Renal pelvis (tissue), 4 donors: Measurements from ENCODE around the gene POLR1G. TPM values are rescaled to one million over a fixed set of nuclear protein-coding genes. Genes with fewer than 3 reads are reported as not detected.

Experiments
- DNase-seq: peaks from one replicate; pipeline ENCODE4 v3.0.0-alpha.2; 2013
- polyA plus RNA-seq, 3 donors: library from polyadenylated mRNA; unstranded; fragments of 120-200 nt; gene quantifications; one replicate each; pipeline ENCODE4 v1.2.1, GENCODE V29; 2013; ENCODE audit not compliant: insufficient read length in 3 of 3

The POLR1G gene
- polyA plus RNA-seq, 3 donors = 3.8 to 6.0 (median 5.4) TPM

DNA sequence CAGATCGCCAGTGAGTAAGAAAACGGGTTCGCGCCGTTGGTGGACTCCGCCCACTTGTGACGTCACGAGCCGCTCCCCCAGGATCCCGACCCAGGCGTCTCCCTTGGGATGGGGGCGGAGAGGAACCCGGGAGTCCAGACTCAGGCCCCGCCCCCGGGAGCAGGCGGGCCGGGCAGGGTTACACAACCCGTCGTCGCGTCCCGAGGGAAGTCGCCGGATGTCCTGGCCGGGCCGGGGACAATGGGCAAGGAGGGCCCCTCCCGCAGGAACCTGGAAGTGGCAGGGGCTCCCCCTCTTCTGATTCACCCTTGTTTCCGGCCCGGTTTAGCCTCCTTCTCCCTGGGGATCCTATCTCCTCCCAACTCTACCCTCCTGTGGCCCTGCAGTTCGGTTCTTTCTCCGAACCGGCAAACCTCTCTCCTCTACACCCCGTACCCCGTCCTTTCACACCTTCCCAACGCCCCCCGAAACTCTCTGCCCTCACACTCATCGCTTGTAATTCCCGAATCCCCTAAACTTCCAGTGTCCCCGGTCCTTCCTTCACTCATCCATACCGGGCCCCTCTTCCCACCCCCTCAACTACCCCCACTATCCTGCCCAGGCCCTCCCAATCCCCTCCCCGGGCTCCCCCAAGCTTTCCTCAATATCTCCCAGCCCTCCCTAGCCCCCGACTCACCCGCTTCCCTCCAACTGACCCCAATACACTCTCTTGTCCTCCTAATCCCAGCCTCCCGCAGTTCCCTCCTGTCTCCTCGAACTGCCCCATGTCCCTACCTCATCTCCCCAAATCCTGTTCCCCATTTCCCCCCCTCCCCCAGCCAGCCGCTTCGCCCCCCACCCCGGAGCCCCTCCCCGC lies 37.2 kb downstream of the POLR1G start:
- DNase-seq = peak; percentile 93

DNA sequence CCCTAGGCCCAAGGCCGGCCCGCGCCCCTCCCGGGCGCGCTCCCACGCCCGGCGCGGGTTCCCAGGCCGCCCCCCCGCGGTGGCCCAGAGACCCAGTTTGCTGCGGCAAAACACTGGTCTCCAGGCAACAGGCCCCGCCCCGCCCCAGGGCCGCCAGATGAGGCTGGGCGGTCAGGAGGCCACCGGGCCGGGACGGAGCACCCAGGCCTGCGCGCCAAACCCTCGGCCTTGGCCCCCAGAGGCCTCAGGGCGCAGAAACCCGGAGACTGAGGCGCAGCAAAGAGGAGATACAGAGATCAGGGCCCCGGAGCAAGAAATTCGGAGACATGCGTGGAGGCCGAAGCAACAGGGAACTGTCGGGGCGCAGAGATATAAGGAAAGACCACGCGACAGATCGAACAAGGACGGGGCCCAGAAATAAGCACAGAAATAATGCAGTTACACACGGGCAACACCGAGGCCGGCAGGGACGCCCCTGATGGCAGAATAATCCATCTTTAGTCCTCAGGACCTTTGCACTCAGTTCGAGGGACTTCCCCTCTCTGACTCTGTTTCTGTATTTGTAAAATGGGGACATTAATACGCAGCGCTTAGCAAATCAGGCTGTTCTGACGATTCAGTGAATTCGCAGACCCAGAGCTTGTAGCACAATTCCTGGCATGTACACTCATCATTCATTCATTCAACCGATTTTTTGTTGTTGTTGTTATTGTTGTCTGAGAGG lies 38.0 kb downstream of the POLR1G start:
- peak; percentile 90 for DNase-seq

DNA sequence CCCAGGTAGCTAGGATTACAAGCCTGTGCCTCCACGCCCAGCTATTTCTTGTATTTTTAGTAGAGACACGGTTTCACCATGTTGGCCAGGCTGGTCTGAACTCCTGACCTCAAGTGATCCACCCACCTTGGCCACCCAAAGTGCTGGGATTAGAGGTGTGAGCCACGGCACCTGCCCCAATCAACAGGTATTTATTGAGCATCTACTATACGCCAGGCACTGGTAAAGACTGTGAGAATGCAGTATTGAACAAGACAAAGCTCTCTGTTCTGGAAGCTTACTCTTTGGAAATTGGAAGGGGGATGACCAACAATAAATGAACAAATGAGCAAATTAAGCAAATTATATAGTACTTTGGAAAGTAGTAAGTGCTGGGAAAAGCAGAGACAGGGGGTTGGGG lies 38.7 kb downstream of the POLR1G start:
- no peak for DNase-seq

DNA sequence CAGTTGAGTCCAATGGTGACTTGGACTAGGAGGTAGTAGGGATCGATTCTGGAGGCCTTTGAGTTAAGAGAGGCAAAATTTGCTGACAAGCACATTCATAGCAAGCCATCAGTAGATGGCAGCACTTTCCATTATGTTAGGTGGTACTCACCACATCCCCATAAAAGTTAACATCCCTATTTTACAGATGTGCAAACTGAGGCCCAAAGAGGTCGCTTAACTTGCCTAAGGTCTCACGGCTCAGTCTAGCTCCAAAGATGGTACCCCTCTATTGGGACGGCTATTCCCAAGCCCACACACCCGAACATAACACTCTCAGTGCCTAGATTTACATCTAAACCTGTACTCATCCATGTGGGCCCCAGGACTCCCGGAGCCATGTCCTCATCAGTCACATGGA lies 39.9 kb downstream of the POLR1G start:
- no peak for DNase-seq

DNA sequence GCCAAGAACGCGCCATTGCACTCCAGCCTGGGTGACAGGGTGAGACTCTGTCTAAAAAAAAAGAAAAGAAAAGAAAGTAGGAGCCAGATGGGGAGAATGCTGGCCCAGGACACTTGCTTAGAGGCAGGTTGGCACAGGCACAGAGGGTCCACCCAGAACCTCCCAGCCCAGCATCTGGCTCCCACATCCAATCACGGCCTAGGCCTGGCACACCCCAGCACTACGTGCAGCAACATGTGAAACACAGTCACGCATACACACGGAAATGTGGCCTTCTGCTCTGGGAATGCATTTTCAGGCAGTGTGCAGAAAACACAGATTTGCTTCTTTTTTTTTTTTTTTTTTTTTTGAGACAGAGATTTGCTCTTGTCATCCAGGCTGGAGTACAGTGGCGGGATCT lies 40.5 kb downstream of the POLR1G start:
- DNase-seq = no peak

DNA sequence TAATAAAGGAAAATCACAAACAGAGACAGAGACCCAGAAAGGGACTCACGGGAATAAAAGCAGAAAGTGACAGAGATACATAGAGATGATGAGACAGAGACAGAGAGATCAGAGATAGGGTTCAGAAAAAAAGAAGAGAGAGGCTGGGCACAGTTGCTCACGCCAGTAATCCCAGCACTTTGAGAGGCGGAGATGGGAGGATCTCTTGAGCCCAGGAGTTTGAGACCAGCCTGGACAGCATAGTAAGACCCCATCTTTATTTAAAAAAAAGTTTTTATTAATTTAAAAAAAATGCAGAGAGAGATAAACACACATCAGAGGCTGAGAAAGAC lies 41.9 kb downstream of the POLR1G start:
- DNase-seq = no peak

DNA sequence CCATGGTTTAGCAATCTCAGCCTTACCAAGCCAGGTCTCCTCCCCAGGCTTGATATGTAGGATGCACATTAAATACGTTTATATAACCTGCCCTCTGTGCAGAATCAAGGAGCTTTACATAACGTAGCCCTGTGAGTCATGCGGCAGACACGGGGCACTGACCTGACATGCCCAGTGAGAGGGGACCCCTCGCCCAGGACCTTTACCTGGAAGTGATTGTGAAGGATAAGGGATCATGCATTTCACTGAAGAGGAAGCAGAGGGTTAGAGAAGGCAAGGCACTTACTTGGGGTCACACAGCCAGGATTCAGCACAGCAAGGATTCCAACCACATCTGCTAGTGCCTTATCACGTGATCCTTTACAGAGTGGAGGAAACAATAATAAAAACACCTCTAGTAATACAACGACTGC lies 42.4 kb downstream of the POLR1G start:
- no peak for DNase-seq

DNA sequence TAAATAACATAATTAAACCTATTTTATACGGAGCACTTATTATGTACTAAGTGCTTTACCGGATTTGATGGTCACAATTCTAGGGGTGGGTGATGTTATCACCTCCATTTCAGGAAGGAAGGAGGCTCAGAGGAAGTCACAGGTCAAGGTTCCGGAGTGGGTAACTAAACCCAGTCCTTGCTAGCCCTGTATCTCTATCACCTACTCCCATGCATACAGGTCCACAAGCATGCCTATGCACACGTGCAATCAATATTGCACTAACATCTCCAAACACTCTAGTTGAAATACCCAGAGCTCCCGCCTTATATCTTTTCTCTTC lies 43.5 kb downstream of the POLR1G start:
- no peak for DNase-seq

DNA sequence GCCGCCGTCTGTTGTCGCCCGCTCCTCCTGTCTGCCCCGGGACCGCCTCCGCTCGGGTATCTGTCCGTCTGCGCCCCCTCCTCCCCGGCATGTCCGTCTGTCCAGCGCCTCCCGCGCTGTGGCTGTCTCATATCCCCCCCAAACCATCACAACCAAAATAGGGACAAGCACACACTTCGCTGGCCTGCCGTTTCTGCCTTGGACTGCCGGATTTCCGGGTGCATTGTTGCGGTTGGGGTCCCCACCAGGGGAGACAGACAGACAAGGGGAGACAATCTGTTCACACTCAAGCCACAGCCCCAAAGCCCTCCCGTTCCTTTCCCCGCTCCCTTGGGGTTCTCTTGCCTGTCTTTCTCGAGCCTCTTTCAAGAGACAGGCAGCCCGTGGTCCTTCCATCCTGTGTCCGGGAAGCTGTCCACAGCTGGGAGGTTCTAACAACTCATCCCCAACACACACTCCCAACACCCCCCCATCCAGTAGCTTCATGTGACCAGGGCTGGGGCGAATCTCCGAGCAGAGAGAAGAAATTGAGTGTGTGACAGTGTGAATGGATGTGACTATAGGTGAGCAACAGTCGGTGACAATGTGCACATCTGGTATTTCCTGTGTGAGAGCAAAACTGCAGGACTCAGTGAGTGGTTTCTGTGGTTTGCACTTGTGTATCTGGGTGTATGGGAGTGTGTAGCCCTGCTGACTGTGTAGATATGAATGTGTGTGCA lies 44.8 kb downstream of the POLR1G start:
- no peak for DNase-seq

DNA sequence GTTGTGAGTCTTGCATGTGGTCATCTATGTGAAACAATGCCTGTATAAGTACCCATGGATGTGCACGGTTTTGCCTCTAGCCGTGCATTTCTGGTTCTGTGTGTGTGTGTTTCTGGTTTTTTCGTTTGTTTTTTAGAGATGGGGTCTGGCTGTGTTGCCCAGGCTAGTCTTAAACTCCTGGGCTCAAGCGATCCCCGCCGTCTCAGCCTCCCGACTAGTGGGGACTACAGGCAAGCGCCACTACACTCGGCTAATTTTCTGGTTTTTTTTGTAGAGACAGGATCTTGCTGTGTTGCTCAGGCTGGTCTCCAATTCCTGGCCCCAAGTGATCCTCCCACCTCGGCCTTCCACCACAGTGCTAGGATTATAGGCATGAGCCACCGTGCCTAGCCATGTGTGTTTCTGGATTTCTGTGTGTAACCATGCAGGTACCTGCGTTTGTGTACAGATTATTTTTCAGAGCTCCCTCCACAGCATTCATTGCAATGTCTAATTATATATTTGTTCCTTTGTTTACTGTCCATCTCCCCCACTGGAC lies 45.5 kb downstream of the POLR1G start:
- no peak for DNase-seq

DNA sequence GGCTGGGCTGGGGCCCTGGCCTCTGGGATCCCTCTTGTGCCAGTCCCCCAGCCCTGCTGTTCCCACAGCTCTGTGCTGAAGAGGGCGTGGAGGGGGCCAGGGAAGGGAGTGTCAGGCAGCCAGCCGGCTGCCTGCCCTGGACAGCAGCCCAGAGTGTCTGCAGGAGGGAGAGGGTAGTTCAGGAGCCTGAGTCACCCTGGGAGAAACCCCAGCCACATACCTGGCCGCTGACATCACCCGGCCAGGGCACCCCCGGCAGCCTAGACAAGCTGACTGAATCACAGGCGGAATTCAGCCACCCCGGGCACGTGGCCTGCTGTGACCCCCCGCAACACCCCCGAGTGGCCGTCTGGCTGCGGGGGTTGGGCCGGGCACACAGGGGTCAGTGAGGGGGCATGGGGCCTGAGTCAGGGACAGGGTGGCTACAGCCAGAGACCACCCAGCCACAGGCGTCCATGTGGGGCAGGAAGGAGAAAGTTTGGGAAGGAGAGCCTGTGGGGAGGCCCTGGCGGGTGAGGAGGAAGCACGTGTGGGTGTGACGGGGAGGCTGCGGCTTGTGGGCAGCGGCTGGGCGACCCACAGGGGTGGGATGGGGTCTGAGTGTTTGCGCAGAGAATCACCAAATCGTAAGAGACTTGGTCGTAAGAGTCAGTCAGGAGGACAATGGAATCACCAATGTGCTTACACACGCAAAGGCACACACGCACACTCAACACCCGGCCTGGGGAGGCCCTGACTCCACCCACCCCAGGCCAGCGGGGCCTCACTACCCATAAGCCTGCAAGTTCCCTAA lies 49.5 kb downstream of the POLR1G start:
- peak; percentile 87 for DNase-seq

DNA sequence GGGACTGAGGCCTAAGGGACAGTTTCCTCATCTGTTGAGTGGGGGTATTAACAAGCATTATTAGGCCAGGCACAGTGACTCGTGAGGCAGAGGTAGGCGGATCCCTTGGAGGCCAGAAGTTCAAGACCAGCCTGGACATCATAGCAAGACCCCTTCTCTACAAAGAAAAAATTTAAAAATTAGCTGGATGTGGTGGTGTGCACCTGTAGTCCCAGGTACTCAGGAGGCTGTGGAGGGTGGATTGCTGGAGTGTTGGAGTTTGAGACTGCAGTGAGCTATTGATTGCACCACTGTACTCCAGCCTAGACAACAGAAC lies 50.0 kb downstream of the POLR1G start:
- DNase-seq = no peak

DNA sequence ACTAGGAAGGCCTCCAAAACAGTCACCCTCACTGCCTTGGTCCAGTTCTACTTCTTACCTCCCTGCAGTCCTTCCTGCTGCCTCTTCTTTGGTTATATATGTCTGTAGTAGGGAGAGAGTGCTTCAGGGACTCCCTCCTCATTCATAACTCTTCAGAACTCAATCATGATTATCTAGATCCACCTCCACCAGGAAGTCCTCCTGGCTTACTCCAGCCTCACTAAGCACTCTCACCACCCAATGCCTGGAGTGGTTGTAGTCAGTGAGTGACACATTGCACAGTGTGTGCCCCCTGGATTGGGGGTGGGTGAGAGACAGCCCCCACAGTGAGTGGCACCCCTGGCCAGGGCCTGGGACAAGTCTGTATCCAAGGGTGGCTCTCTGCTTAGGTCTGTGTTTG lies 51.3 kb downstream of the POLR1G start:
- no peak for DNase-seq

Other genes with a start within 250 kb of the POLR1G start
- gene NKPD1, start 245.7 kb upstream of the POLR1G start, polyA plus RNA-seq = under 1 TPM; 0.19 to 0.31 (median 0.21) TPM
- gene TRAPPC6A, start 228.4 kb upstream of the POLR1G start, polyA plus RNA-seq = 10 to 100 TPM; 42.6 to 52.3 (median 48.0) TPM
- 1 to 10 TPM; 9.1 to 10.0 (median 9.5) TPM for gene BLOC1S3, start 227.9 kb upstream of the POLR1G start, polyA plus RNA-seq
- 10 to 100 TPM; 11.0 to 13.7 (median 11.6) TPM for gene EXOC3L2, start 161.2 kb upstream of the POLR1G start, polyA plus RNA-seq
- gene MARK4, start 155.4 kb upstream of the POLR1G start, polyA plus RNA-seq = 10 to 100 TPM; 38.2 to 42.7 (median 40.4) TPM
- 1 to 10 TPM in 1 of 3 donors, under 1 TPM in 2; 0.22 to 1.7 (median 0.44) TPM for gene CKM, start 83.8 kb upstream of the POLR1G start, polyA plus RNA-seq
- 1 to 10 TPM; 2.1 to 3.0 (median 2.3) TPM for gene KLC3, start 65.9 kb upstream of the POLR1G start, polyA plus RNA-seq
- gene ERCC2, start 36.1 kb upstream of the POLR1G start, polyA plus RNA-seq = 10 to 100 TPM; 35.3 to 42.2 (median 40.8) TPM
- gene PPP1R13L, start 1.6 kb upstream of the POLR1G start, polyA plus RNA-seq = 10 to 100 TPM in 2 of 3 donors, 1 to 10 TPM in 1; 9.0 to 12.3 (median 10.9) TPM
- gene ERCC1, start 17.3 kb downstream of the POLR1G start, polyA plus RNA-seq = 10 to 100 TPM; 83.0 to 97.5 (median 89.9) TPM
- 10 to 100 TPM in 2 of 3 donors, 1 to 10 TPM in 1; 9.8 to 13.1 (median 11.1) TPM for gene FOSB, start 61.4 kb downstream of the POLR1G start, polyA plus RNA-seq
- 1 to 10 TPM; 5.0 to 8.3 (median 8.2) TPM for gene RTN2, start 90.4 kb downstream of the POLR1G start, polyA plus RNA-seq
- under 1 TPM; 0.13 to 0.68 (median 0.56) TPM for gene PPM1N, start 91.8 kb downstream of the POLR1G start, polyA plus RNA-seq
- gene VASP, start 100.8 kb downstream of the POLR1G start, polyA plus RNA-seq = 10 to 100 TPM; 44.9 to 48.7 (median 47.1) TPM
- gene OPA3, start 178.2 kb downstream of the POLR1G start, polyA plus RNA-seq = 10 to 100 TPM in 2 of 3 donors, 1 to 10 TPM in 1; 9.9 to 12.6 (median 12.4) TPM
- 1 to 10 TPM; 3.7 to 5.6 (median 3.8) TPM for gene GPR4, start 195.6 kb downstream of the POLR1G start, polyA plus RNA-seq
- gene EML2, start 232.8 kb downstream of the POLR1G start, polyA plus RNA-seq = 10 to 100 TPM; 19.8 to 25.9 (median 24.9) TPM